NCI-H748 treated with DMSO at 0.1 percent for 48 hours (cell line): ENCODE measurements around the gene TAF11.
"Not testable (repeated sequence)": the region's sequence is repeated elsewhere in the genome, so short reads cannot be mapped to it uniquely, and the experiment has no call there.

Experiments
- DNase-seq: peaks from one replicate; lab custom pipeline; 2025; lab: John Stamatoyannopoulos, UW

The TAF11 gene

DNA sequence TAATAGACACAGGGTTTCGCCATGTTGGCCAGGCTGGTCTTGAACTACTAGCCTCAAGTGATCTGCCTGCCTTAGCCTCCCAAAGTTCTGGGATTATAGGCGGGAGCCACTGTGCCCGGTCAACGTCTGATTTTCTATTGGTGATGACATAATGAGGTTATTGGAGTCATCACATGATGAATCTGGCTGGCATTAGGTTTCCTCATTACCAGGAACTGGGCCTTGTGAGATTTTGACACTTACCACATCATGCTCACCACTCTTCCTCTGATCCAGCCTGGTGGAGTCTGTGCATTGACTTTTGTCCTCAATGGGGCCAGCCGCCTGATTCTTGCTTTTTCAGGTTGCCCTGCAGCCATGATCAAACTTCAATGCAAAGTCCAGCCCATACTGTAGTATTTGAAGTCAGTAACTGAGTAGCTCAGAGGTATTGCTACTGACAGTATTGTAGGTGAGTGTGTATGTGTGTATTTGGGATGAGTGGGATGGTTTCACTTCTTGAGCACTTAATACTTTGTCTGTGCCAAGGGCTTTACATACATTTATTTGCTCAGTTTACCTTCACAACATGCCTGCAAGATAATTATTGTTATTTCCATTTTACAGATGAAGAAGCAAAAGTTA, 17.3 kb upstream of the TAF11 start:
- no peak for DNase-seq

DNA sequence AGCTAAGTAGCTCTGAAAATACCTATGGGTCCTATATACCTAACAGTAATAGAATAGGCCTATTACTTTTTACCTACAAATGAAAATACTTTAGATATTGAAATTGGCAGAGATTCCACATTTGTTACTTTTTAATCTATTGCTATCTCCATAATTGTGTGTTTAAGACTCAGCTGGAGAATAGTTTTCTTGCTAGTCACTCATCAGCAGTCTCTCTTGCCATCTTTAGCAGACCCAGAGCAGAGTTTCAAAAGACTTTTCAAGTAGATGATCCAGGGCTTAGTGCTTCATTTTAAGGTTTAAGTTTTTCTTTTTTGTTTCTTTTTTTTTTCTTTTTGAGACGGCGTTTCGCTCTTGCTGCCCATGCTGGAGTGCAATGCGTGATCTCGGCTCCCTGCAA, 14.1 kb upstream of the TAF11 start:
- DNase-seq, result no peak

DNA sequence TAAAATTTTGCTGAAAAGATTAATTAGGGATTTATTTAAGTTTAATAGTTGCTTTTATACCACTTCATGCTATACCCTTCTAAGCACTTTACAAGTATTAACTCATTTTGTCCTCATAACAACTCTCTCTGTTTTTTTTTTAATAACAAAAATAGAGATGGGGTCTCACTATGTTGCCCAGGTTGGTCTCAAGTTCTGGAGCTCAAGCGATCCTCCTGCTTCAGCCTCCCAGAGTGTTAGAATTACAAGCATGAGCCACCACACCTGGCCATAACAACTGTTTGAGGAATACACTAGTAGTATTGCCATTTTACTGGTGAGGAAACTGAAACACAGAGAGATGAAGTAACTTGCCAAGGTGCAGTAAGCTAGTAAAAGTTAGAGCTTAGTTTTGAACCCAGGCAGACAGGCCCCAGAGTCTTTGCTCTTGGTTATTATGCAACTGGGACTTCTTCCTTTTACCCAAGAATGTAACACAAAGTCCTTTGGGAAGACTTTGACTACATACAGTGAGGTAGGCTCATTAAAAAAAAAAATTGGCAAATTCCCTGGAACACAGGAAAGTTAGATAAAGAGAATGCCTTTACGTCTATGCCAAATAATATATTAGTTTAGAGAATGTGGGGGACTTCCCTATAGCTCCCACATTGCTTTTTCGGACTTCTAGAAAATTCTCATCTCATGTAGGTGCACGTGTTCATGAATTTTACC, 12.6 kb upstream of the TAF11 start:
- no peak for DNase-seq

DNA sequence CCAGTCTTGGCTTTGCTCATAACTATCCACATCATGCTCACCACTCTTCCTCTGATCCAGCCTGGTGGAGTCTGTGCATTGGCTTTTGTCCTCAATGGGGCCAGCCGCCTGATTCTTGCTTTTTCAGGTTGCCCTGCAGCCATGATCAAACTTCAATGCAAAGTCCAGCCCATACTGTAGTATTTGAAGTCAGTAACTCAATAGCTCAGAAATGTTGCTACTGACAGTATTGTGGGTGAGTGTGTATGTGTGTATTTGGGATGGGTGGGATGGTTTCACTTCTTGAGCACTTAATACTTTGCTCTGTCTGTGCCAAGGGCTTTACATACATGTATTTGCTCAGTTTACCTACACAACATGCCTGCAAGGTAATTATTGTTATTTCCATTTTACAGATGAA, 11.9 kb upstream of the TAF11 start:
- not testable (repeated sequence) for DNase-seq

DNA sequence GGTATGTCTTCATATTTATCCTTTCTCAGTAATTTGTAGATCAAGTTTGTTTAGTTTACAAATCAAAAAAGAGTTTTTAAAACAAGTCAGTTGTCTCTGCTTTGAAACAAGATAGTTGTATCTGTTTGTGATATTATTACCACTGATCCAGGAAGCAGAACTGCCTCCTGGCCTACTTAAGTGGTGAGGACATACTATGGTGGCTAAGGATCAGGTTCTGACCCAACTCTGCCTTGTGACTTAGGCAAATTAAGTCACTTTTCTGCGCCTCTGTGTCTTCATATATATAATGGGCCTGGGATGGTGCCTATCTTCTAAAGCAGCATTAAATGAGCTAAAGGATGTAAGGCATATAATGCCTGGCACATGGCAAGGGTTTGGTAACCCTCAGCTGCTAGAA, 9.9 kb upstream of the TAF11 start:
- no peak for DNase-seq

DNA sequence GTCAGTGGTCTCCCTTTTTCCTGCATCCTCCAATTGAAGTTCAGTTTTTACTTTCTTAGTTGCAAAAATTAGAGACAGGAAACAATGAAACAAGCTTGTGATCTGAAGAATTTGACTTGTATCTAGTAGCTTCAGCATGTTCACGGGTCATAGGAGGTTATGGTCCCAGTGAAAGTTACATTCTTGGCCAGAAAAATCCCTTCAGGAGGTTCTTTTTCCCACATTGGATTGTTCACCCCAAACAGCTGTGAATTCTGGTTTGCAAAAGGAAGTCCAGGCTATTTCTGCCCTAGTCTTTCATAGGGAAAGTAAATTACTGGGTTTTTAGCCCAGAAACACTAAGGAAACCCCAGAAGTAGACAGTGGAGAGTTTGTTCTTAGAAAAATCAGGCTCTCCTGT, 9.3 kb upstream of the TAF11 start:
- no peak for DNase-seq

DNA sequence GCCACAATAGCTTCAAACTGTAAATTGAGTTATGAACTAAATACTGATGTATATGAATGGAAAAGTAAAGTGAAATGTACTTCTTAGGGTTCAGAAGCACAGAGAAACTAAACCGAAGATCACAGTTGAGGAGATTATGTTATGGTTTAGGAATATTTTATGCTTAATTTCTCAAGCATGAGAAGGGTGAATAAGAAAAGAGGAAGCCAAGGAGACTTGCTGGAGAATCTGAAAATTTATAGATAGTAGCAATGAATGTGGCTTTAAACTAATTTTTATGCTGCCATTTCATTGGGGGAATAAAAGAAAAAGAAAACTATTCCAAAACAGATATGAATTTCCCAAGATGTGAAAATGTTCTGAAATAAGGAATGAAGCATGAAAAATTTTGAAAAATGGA, 6.9 kb upstream of the TAF11 start:
- no peak for DNase-seq

DNA sequence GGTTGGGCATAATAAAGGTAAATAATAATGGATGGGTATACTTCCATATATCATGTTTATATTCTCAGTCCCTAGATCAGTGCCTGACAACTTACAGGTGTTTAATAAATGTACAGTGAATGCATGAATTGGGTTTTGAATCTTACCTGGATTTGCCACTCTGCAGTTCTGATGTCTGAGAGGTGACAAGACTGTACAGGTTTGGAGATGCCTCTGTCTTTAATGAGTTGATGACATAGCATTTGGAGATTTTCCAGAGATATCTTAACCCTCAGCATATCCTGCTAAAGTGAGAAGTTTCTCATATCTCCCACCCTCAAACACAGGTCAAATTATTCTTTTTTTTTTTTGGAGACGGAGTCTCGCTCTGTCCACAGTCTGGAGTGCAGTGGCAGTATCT, 3.5 kb upstream of the TAF11 start:
- no peak for DNase-seq

DNA sequence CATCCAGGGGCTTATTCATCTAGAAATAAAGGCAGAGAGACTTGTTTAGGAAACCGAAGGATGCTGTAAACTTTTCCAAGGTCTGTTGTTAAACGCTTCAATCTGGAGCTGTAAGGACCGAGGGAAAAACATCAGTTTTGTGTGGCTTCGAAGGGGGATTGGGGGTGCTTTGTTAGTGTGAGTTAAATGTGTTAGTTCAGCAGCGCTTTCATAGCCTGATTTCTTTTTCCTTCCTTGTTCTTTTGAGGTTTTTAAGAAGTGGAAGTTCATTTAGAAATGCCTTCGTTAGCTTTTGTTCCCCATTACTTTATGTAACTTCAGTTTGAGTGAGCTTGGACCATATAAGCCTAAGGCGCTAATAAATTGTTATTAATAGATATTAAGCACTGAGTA, 2.7 kb upstream of the TAF11 start:
- no peak for DNase-seq

DNA sequence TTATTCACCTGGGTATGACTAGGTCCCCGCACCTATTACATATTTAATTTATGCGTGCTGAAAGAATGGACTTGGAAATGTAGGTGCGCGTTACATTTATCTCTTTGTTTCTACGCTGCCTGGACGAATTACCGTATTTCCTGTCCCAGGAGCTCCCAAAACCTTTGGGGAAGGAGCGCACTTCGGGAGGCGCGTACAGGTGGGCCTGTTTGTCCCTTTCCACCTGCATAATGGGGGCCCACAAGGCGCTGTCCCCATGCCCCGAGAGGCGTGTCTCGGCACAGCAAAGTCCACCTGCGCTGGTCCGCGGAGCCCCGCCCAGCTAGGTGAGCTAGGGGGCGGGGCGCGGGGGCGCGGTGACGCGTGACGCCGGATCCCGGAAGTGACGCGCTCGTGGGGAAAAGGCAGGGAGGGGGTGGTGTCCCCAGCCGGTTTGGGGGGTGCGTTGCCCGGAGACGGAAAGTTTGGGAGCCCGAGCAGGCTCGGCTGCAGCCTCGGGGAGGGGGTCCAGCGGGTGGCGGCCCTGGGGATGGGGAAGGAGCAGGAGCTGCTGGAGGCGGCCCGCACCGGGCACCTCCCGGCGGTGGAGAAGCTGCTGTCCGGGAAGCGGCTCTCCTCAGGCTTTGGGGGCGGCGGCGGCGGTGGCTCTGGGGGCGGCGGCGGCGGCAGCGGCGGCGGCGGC, 1.2 kb upstream of the TAF11 start, which contains the start of gene ANKS1A:
ANKS1A (plus strand) TSS at position 382 of the 682 bp plus-strand sequence; CDS start at position 530, 148 bp downstream.
- peak; percentile 79 for DNase-seq

DNA sequence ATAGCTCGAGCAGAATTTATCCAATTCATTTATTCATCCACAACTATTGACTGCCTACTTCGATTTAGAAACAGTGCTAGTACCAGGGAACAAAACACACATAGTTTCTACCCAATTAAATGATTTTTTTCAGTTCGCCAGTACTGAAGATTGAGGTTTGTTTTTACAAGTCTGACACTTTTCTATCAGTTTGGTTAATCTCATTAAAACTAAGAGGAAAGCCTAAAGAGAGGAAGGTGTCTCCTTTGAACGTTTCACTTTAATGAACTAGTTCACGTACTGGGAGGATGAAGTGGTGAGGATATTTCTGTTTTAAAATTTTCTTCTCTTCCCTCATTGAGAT, 643 bp upstream of the TAF11 start:
- no peak for DNase-seq

DNA sequence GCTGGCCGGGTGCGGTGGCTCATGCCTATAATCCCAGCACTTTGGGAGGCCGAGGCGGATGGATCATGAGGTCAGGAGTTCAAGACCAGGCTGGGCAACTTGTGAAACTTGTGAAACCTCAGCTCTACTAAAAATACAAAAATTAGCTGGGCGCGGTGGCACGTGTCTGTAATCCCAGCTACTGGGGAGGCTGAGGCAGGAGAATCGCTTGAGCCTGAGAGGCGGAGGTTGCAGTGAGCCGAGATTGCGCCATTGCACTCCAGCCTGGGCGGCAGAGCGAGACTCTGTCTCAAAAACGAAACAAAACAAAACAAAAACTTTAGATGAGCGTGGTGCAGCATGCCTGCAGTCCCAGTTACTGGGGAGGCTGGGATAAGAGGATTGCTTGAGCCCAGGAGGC, 2.0 kb downstream of the TAF11 start:
- not testable (repeated sequence) for DNase-seq

DNA sequence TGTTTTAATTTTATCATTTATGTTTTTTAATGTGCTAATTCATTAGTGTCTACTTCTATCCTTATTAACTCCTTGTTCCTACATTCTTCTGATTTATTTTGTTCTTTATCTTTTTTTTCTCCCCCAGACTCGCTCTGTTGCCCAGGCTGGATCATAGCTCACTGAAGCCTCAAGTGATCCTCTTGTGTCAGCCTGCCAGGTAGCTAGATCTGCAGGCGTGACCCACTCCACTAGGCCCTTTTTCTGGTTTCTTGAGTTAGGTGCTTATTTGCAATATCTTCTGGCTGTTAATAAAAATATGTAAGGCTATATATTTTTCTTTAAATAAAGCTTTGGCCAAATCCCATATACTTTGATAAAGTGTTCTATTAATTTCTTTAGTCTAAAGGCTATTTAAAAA, 2.8 kb downstream of the TAF11 start:
- no peak for DNase-seq

DNA sequence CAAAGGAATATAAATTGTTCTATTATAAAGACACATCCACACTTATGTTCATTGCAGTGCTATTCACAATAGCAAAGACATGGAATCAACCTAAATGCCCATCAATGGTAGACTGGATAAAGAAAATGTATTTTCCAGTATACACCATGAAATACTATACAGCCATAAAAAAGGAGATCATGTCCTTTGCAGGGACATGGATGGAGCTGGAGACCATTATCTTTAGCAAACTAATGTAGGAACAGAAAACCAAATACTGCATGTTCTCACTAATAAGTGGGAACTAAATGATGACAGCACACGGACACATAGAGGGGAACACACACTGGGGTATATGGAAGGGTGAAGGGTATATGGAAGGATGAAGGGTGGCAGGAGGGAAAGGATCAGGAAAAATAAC, 3.8 kb downstream of the TAF11 start:
- not testable (repeated sequence) for DNase-seq

DNA sequence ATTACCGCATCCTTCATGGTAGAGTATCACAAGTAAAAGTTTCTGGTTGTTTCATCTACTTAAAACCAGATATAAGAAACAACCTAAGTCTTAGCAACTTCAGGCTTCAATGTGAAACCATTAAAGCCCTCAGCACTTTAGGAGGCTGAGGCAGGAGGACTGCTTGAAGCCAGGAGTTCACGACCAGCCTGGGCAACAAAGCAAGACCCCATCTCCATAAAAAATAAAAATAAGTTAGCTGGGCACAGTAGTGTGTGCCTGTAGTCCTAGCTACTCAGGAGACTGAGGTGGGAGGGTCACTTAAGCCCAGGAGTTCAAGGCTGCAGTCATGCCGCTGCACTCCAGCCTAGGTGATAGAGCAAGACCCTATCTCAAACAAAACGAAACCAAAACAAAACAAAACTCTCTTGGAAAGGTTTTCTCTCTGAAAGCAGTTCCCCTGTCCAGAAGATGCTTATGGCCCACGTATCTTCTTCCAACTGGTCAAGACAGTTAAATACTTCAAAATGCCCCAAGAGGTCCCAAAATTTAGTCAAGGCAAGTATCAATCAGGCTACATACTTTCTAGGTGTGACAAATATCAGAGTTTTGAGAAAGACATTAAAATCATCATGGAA, 9.9 kb downstream of the TAF11 start:
- DNase-seq, result no peak

DNA sequence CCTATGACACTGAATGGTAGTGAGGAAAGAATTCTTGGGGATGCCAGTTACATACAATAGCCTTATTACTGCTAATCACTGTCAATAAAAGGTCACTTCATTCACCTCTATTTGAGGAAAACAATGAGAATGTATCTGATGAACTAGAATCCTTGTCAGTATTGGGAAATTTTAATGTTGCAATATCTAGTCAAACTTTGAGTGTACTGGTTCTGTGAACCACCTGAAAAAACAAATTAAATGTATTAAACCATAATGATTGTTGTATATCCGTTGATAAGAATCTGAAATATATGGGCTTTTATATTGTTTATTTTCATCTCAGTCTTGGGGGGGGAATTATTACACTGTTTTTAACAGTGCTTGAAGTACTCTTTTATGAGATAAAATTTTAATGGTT, 10.6 kb downstream of the TAF11 start:
- no peak for DNase-seq

DNA sequence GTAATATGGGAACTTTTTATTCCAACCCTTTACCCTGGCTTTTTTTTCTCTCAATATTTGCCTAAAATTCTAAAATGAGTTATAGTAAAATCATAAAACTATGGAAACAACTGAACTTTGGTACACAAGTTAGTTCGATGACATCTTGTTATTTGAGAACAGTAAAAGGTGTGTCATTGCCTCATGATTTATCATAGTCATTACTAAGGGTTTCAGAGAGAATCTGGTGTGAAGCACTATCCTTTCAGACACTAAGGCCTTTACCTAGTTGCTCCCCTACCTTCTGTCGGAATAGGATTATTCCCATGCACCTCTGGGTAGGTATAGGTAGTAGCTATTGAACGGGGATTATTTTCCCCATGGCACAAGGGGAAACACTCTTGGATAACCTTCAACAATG, 11.4 kb downstream of the TAF11 start:
- DNase-seq, result no peak

DNA sequence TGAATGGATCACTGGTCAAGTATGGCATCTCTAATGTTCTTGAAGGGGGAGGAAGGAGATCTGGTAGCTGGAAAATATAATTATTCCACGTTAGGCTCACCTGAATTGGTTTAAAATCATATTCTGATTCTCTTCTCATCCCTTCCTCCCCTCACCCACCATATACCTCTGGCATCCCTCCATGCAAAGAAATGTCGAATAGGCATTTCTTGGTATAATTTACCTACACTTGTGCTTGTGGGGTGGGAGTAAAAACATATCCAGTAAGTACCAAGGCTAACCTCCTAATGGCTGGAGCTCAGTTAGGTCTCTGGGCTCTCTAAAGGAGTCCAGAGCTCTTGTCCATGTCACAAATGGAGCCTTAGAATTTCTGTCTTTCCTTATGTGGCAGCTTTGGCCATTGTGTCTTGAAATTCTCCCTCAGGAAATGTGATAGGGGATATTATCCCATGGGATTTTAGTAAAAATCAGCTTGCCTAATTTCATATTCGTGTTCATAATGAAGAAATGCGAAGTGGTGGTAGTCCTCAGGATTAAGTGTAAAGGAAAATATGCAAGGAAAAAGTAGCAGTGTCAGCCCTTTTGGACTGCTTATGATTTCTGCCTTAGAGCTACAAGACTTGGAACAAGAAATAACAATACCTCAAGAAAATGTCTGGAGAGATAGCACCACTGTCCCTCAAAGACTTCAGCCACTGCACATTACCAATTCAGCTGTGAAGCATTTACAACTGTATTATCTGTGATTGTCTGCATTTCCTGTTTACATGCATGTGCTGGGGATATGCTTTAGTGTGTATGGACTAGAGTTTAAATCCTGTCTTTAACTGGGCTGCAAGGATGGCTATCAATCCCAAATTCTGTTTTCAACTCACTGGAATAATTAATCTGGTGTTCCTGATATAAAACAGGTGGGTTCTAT, 12.3 kb downstream of the TAF11 start:
- DNase-seq, result no peak

DNA sequence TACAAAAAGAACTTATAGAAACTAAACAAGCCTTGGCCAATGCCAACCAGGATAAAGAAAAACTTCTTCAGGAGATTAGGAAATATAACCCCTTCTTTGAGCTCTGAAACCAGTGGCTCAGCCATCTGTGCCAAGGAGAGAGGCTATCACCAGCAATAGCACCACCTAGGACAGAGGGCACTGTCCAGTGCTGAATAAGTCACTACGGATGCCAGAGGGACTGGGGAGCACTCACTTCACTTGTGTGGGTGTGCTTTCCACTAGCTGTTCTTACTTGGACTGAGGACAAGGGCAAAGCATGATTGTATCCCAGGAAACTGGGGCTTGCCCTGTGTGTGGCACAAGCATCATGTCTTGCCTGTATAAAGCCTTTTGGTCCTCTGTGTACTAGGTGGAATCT, 15.5 kb downstream of the TAF11 start:
- no peak for DNase-seq

DNA sequence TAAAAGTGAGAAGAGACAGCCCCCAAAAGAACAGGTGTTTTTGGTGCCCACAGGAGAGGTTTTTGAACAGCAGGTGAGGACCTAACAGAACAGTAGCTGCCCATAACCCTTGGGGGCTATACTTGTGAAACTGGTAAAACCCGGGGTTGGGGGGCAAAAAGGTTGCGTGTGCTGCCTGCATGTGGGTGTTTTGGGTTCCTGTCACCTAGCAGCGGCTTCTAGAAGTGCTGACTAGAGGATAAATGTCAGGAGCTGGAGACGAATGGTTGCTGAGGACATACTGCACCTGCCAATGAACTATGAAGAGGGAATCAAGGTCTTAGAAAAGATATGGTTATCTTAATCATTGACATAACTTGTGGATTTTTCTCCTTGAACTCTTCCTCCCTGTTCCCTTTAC, 16.0 kb downstream of the TAF11 start:
- no peak for DNase-seq

DNA sequence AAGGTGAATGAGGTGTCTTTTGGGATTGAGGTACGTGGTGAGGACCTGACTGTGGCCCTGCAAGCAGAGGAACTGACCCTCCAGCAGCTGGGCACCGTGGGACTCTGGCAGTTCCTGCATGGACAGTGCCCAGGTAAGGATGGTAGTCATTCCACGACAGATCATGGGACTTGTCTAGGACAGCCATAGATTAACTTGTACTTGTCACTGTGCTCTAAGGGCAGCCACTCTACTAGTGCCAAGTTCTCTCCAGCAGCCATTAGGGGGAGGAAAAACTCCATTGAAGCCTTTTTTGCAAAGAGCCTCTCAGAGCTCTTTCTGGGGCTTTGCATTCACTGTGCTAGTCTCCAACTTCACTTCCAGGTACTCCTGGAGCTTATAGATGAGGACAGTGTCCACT, 20.4 kb downstream of the TAF11 start:
- no peak for DNase-seq

DNA sequence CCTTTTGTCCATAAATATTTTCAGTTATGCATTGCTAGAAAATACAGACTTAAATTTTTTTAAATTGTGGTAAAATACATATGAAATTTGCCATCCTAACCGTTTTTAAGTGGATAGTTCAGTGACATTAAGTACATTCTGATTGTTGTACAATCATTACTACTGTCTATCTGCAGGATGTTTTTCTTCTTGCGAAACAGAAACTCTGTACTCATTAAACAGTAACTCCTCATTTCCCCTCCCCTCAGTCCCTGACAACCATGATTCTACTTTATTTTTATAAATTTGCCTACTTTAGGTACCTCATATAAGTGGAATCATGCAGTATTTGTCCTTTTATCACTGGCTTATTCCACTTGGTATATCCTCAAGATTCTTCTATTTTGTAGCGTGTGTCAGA, 21.3 kb downstream of the TAF11 start:
- no peak for DNase-seq
